Keratinocyte (primary cell): Measurements from ENCODE around the gene MAPRE3. TPM values are rescaled to one million over a fixed set of nuclear protein-coding genes. Genes with fewer than 3 reads are reported as not detected.

Source experiments
- DNase-seq: peaks from one replicate; pipeline ENCODE4 v3.0.0-alpha.2; 2011; ENCODE audit warnings: low read depth, missing footprints, low spot score
- FAIRE-seq: peaks from 2 replicates; lab custom pipeline; 2011; peaks lifted over from hg19 to GRCh38; lab: Jason Lieb, UNC
- H2AFZ ChIP-seq: 2 replicates; pipeline ENCODE4 v1.6.0; 2012; ENCODE audit warnings: low read length, control low read depth, inconsistent platforms; ENCODE audit not compliant: control insufficient read depth
- H3K27ac ChIP-seq: 2 replicates; pipeline ENCODE4 v1.5.1; 2011; ENCODE audit warnings: low read length; ENCODE audit not compliant: control insufficient read depth, insufficient read depth
- H3K27me3 ChIP-seq: 3 replicates; pipeline ENCODE4 v1.6.0; 2011; ENCODE audit warnings: low read length; ENCODE audit not compliant: control insufficient read depth, insufficient read depth; ENCODE audit errors: extremely low read depth
- H3K36me3 ChIP-seq, 2 experiments: 2 replicates in 1 of 2; 3 replicates in 1 of 2; pipeline ENCODE4 v1.5.1; 2011; ENCODE audit warnings: low read length in 2 of 2, mild to moderate bottlenecking in 1 of 2; ENCODE audit not compliant: control insufficient read depth in 2 of 2, insufficient read depth in 2 of 2; ENCODE audit errors: extremely low read depth in 1 of 2
- H3K4me1 ChIP-seq: 3 replicates; pipeline ENCODE4 v1.5.1; 2011; ENCODE audit warnings: low read length; ENCODE audit not compliant: control insufficient read depth, insufficient read depth; ENCODE audit errors: extremely low read depth
- H3K4me2 ChIP-seq: 3 replicates; pipeline ENCODE4 v1.6.0; 2011; ENCODE audit warnings: low read depth, low read length; ENCODE audit not compliant: control insufficient read depth, insufficient read depth; ENCODE audit errors: extremely low read depth
- H3K4me3 ChIP-seq, 3 experiments: fragments of 200-600 bp in 1 of 3; sonication (generic) in 1 of 3; 2 replicates in 2 of 3; 3 replicates in 1 of 3; pipeline ENCODE4 v1.5.1; 2011 to 2016; ENCODE audit warnings: low read length in 3 of 3, mild to moderate bottlenecking in 3 of 3, control low read depth in 2 of 3, inconsistent platforms in 1 of 3, low read depth in 1 of 3, mixed read lengths in 1 of 3, mixed run types in 1 of 3, moderate library complexity in 1 of 3; ENCODE audit not compliant: control insufficient read depth in 2 of 3, insufficient read depth in 2 of 3; ENCODE audit errors: extremely low read depth in 1 of 3
- H3K79me2 ChIP-seq: 2 replicates; pipeline ENCODE4 v1.6.0; 2012; ENCODE audit warnings: low read length; ENCODE audit not compliant: control insufficient read depth, insufficient read depth
- H3K9ac ChIP-seq: 3 replicates; pipeline ENCODE4 v1.6.0; 2011; ENCODE audit warnings: low read length; ENCODE audit not compliant: control insufficient read depth, insufficient read depth; ENCODE audit errors: extremely low read depth
- H3K9me1 ChIP-seq: 3 replicates; pipeline ENCODE4 v1.6.0; 2011; ENCODE audit warnings: low read length; ENCODE audit not compliant: control insufficient read depth, insufficient read depth; ENCODE audit errors: extremely low read depth
- H3K9me3 ChIP-seq: 2 replicates; pipeline ENCODE4 v1.5.1; 2012; ENCODE audit warnings: low read depth, low read length; ENCODE audit not compliant: control insufficient read depth
- H4K20me1 ChIP-seq: 3 replicates; pipeline ENCODE4 v1.6.0; 2011; ENCODE audit warnings: low read length; ENCODE audit not compliant: control insufficient read depth, insufficient read depth; ENCODE audit errors: extremely low read depth
- EZH2 ChIP-seq: IDR thresholded peaks from one replicate; pipeline ENCODE4 v1.6.1; 2012; ENCODE audit warnings: inconsistent platforms, mild to moderate bottlenecking, low read length, moderate library complexity
- dilution Hi-C: fragments of 300-500 bp; cut with MboI; formaldehyde crosslinking; loops from one replicate; pipeline ENCODE4 v1.7.0; 2020; ENCODE audit warnings: low sequenced_read_pairs; ENCODE audit not compliant: extremely low pct_ligation_motif_present
- polyA plus RNA-seq, 5 experiments: library from polyadenylated mRNA; depleted of rRNA in 3 of 5; stranded (reverse) in 3 of 5; stranded (forward) in 1 of 5; unstranded in 1 of 5; fragments of >200 nt; gene quantifications; 1 replicate in 1 of 5; 2 replicates in 3 of 5; 3 replicates in 1 of 5; pipeline versions ENCODE4 v1.2.1 to v1.2.3, GENCODE V29; 2011 to 2012; ENCODE audit warnings: missing spikeins in 2 of 5, low read depth in 1 of 5, low replicate concordance in 1 of 5
- TF ChIP-seq, protein P1 (sequence below), 3 experiments: IDR thresholded peaks in 1 of 3; conservative IDR thresholded peaks in 1 of 3; optimal IDR thresholded peaks in 1 of 3; 2 replicates in 2 of 3; 3 replicates in 1 of 3; pipeline versions ENCODE3 to v1.5.1; 2011; ENCODE audit warnings: low read length in 3 of 3, mild to moderate bottlenecking in 3 of 3, moderate library complexity in 2 of 3, control low read depth in 1 of 3, inconsistent platforms in 1 of 3; ENCODE audit not compliant: insufficient read depth in 2 of 3; ENCODE audit errors: extremely low read depth in 1 of 3

MAPRE3 gene
- polyA plus RNA-seq, 1 donor (not counting 4 experiments of a cell fraction or from before 2014, with no cell fraction given): 12.6 TPM

GRCh38 chr2:27076323-27076722 lies 105.9 kb downstream of the MAPRE3 start:
- Histone ChIP-seq H3K9me1 (no peaks in the 10 kb centered on the region), H3K27ac (no peak overlapping the region), H3K36me3 (no peaks in the 10 kb centered on the region), H3K4me1 (peaks cover 13% of the 10 kb centered on the region), H3K4me2 (no peak overlapping the region), H3K27me3 (no peaks in the 10 kb centered on the region), H3K79me2 (peaks cover 1% of the 10 kb centered on the region), H2AFZ (no peak overlapping the region), H3K9ac (no peak overlapping the region), H4K20me1 (no peaks in the 10 kb centered on the region), H3K4me3 (no peak overlapping the region), H3K9me3 (no peaks in the 10 kb centered on the region)
- FAIRE-seq (no peak), DNase-seq (no peak)
- dilution Hi-C loops: no loop called here
- TF ChIP-seq EZH2: no peak
- TF ChIP-seq, protein P1, sequence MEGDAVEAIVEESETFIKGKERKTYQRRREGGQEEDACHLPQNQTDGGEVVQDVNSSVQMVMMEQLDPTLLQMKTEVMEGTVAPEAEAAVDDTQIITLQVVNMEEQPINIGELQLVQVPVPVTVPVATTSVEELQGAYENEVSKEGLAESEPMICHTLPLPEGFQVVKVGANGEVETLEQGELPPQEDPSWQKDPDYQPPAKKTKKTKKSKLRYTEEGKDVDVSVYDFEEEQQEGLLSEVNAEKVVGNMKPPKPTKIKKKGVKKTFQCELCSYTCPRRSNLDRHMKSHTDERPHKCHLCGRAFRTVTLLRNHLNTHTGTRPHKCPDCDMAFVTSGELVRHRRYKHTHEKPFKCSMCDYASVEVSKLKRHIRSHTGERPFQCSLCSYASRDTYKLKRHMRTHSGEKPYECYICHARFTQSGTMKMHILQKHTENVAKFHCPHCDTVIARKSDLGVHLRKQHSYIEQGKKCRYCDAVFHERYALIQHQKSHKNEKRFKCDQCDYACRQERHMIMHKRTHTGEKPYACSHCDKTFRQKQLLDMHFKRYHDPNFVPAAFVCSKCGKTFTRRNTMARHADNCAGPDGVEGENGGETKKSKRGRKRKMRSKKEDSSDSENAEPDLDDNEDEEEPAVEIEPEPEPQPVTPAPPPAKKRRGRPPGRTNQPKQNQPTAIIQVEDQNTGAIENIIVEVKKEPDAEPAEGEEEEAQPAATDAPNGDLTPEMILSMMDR (optimal IDR thresholded peaks at IDR 0.05 in 1 of 3, IDR thresholded peaks at IDR 0.05 in 1 of 3, conservative IDR thresholded peaks at IDR 0.05 in 1 of 3; ENCODE audit: extremely low read depth in 1 of 3, insufficient read depth in 2 of 3, low read length in 3 of 3): no peak

Other genes with a start within 250 kb of the MAPRE3 start
- gene SLC35F6, start 206.4 kb upstream of the MAPRE3 start, polyA plus RNA-seq: 25.7 to 56.9 TPM (median 30.1 TPM) in 3 replicates
- 2.3 to 13.7 TPM (median 12.4 TPM) in 3 replicates for gene CENPA, start 184.6 kb upstream of the MAPRE3 start, polyA plus RNA-seq
- gene DPYSL5, start 122.5 kb upstream of the MAPRE3 start, polyA plus RNA-seq: not detected in 3 replicates
- gene TMEM214, start 62.3 kb downstream of the MAPRE3 start, polyA plus RNA-seq: 28.7 to 65.8 TPM (median 38.0 TPM) in 3 replicates
- gene AGBL5, start 81.0 kb downstream of the MAPRE3 start, polyA plus RNA-seq: 24.5 to 27.7 TPM (median 25.5 TPM) in 3 replicates
- gene OST4, start 101.0 kb downstream of the MAPRE3 start, polyA plus RNA-seq: 393 to 636 TPM (median 541 TPM) in 3 replicates
- gene EMILIN1, start 108.0 kb downstream of the MAPRE3 start, polyA plus RNA-seq: 0.01 to 0.06 TPM (median 0.03 TPM) in 3 replicates
- gene KHK, start 116.1 kb downstream of the MAPRE3 start, polyA plus RNA-seq: 0.06 to 0.36 TPM (median 0.21 TPM) in 3 replicates
- 1.1 to 1.4 TPM (median 1.3 TPM) in 3 replicates for gene CGREF1, start 148.5 kb downstream of the MAPRE3 start, polyA plus RNA-seq
- not detected in 3 replicates for gene ABHD1, start 153.2 kb downstream of the MAPRE3 start, polyA plus RNA-seq
- gene PREB, start 164.0 kb downstream of the MAPRE3 start, polyA plus RNA-seq: 48.7 to 51.0 TPM (median 50.9 TPM) in 3 replicates
- gene PRR30, start 168.8 kb downstream of the MAPRE3 start, polyA plus RNA-seq: not detected in 3 replicates
- not detected in 3 replicates for gene TCF23, start 178.4 kb downstream of the MAPRE3 start, polyA plus RNA-seq
- gene ATRAID, start 241.4 kb downstream of the MAPRE3 start, polyA plus RNA-seq: 154 to 168 TPM (median 156 TPM) in 3 replicates
- 55.1 to 72.3 TPM (median 60.4 TPM) in 3 replicates for gene SLC5A6, start 241.6 kb downstream of the MAPRE3 start, polyA plus RNA-seq
- 17.1 to 33.3 TPM (median 21.0 TPM) in 3 replicates for gene CAD, start 246.7 kb downstream of the MAPRE3 start, polyA plus RNA-seq